Uterus (tissue), 4 donors: ENCODE results near the gene GCHFR. TPM values are rescaled to one million over a fixed set of nuclear protein-coding genes. Genes with fewer than 3 reads are reported as not detected.

Source experiments
- DNase-seq, 2 donors: peaks; one replicate each; pipeline ENCODE4 v3.0.0-alpha.2; 2019 to 2020
- H3K27ac ChIP-seq, 2 donors: fragments of 200-600 bp; sonication (generic); 1 replicate in 1 of 2; 2 replicates in 1 of 2; pipeline ENCODE4 v1.5.1; 2016 to 2018
- H3K27me3 ChIP-seq, 2 donors: fragments of 200-600 bp; sonication (generic); one replicate each; pipeline ENCODE4 v1.5.1; 2018 to 2019; ENCODE audit warnings: control low read depth in 1 of 2
- H3K36me3 ChIP-seq, 2 donors: fragments of 200-600 bp; sonication (generic); one replicate each; pipeline ENCODE4 v1.5.1; 2019; ENCODE audit warnings: control low read depth in 1 of 2
- H3K4me1 ChIP-seq, 2 donors: fragments of 200-600 bp; sonication (generic); one replicate each; pipeline ENCODE4 v1.5.1; 2018 to 2019; ENCODE audit warnings: control low read depth in 1 of 2
- H3K4me3 ChIP-seq, 2 donors: fragments of 200-600 bp; sonication (generic); 1 replicate in 1 of 2; 2 replicates in 1 of 2; pipeline ENCODE4 v1.5.1; 2018 to 2019; ENCODE audit warnings: mild to moderate bottlenecking in 1 of 2
- H3K9me3 ChIP-seq, 2 donors: fragments of 200-600 bp; sonication (generic); one replicate each; pipeline ENCODE4 v1.5.1; 2019; ENCODE audit warnings: control low read depth in 1 of 2
- POLR2A ChIP-seq, 2 donors: fragments of 450-650 bp; IDR thresholded peaks; one replicate each; pipeline ENCODE4 v1.6.1; 2016; ENCODE audit warnings: antibody characterized with exemption in 2 of 2, mild to moderate bottlenecking in 1 of 2, moderate library complexity in 1 of 2
- intact Hi-C: fragments of 100-400 bp; cut with DNase I; formaldehyde crosslinking; loops from one replicate; pipeline ENCODE4 v1.15.1; 2023; ENCODE audit warnings: low total_unique reads
- total RNA-seq, 4 donors: library from RNA; depleted of rRNA in 3 of 4; stranded (reverse); fragments of >200 nt in 3 of 4; gene quantifications; one replicate each; pipeline versions ENCODE4 v1.1.0 to v1.2.4, GENCODE V29; 2014 to 2023
- TF ChIP-seq, protein P1 (sequence below), 4 experiments: fragments of 200-600 bp in 2 of 4; fragments of 450-650 bp in 2 of 4; sonication (generic) in 2 of 4; IDR thresholded peaks; one replicate each; pipeline ENCODE4 v1.5.1; 2016 to 2019; ENCODE audit warnings: antibody characterized with exemption in 4 of 4, mild to moderate bottlenecking in 2 of 4, moderate library complexity in 1 of 4
- donor health status: DM: yes; HTN: yes; CAD: no.

The GCHFR gene
- total RNA-seq, 4 donors from 2014 or later = 6.2 to 113 (median 34.5) TPM

DNA sequence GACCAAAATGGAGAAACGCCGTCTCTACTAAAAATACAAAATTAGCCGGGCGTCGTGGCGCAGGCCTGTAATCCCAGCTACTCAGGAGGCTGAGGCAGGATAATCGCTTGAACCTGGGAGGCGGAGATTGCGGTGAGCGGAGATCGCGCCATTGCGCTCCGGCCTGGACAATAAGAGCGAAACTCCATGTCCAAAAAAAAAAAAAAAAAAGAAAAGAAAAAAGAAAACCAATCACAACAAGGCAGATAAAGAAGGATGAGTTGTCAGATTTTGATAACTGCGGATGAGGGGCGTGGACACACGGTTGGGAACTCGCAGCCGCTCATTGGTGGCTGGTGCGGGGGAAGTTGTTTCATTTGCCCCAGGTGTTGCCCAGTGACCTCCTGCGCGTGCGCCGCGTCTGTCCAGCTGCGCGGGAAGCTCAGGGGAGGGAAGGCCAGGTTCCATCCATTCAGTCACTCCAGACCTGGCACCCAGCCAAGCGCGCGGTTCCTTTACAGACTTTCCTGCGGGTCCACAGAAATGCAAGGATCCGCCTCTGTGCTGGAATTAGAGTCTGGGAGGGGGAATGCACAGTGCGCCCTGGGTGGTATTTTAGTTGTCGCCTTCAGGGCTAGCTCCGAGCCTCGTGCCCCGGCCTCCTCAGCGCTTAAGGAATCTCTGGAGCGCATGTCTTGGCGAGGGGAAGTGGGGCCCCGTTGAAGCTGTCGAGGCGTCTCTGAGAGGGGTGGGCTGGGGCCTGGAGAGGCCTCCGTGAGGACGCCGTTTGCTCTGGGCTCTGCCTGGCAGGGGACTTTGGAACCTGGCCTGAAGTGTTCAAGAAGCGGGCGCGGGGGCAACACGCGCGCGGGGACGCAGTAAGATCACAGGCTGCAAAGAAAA, 708 bp upstream of the GCHFR start:
- intact Hi-C loops = no loop called here
- DNase-seq = peak; percentile 71 to 78
- peak overlapping the region; percentile 43 to 56 for H3K4me3 ChIP-seq
- no peaks in the 10 kb centered on the region for H3K27me3 ChIP-seq
- peak overlapping the region; percentile 67 to 83 for H3K27ac ChIP-seq
- H3K36me3 ChIP-seq = no peaks in the 10 kb centered on the region
- TF ChIP-seq POLR2A (IDR thresholded peaks at IDR 0.05) = no peak
- TF ChIP-seq, protein P1, sequence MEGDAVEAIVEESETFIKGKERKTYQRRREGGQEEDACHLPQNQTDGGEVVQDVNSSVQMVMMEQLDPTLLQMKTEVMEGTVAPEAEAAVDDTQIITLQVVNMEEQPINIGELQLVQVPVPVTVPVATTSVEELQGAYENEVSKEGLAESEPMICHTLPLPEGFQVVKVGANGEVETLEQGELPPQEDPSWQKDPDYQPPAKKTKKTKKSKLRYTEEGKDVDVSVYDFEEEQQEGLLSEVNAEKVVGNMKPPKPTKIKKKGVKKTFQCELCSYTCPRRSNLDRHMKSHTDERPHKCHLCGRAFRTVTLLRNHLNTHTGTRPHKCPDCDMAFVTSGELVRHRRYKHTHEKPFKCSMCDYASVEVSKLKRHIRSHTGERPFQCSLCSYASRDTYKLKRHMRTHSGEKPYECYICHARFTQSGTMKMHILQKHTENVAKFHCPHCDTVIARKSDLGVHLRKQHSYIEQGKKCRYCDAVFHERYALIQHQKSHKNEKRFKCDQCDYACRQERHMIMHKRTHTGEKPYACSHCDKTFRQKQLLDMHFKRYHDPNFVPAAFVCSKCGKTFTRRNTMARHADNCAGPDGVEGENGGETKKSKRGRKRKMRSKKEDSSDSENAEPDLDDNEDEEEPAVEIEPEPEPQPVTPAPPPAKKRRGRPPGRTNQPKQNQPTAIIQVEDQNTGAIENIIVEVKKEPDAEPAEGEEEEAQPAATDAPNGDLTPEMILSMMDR (IDR thresholded peaks at IDR 0.05) = no peak
- peaks cover 0 to 4% of the 10 kb centered on the region in 2 donors for H3K4me1 ChIP-seq
- no peaks in the 10 kb centered on the region for H3K9me3 ChIP-seq

DNA sequence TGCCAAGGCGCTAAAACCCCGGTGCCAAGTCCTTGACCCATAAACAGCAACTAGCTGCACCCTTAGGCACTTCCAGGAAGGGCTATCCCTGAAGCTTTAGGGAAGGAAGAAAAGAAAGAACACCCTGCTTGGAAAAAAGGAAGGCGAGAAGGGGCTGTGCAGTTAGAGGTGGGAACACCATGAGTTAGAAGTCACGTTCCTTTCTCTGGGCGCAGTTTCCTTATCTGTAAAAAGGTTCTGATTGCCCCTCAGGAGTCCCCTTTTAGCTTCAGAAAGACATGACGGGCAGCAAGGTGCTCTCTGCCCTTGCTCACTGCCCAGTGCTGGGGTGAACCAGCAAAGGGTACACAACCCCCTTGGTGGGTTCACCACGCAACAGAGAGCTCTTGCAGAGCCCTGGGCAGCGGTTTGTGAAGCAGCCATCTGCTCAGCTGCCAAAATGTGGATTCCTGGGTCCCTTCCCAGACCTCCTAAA, 798 bp downstream of the GCHFR start:
- Histone ChIP-seq H3K36me3 (no peaks in the 10 kb centered on the region), H3K9me3 (no peaks in the 10 kb centered on the region), H3K4me1 (peaks cover 0 to 4% of the 10 kb centered on the region in 2 donors), H3K4me3 (peak overlapping the region; percentile 43 to 56), H3K27me3 (no peaks in the 10 kb centered on the region), H3K27ac (peak overlapping the region; percentile 67 to 83)
- intact Hi-C loops = no loop called here
- no peak for TF ChIP-seq POLR2A (IDR thresholded peaks at IDR 0.05)
- TF ChIP-seq, protein P1 (IDR thresholded peaks at IDR 0.05) = no peak
- DNase-seq = no peak

DNA sequence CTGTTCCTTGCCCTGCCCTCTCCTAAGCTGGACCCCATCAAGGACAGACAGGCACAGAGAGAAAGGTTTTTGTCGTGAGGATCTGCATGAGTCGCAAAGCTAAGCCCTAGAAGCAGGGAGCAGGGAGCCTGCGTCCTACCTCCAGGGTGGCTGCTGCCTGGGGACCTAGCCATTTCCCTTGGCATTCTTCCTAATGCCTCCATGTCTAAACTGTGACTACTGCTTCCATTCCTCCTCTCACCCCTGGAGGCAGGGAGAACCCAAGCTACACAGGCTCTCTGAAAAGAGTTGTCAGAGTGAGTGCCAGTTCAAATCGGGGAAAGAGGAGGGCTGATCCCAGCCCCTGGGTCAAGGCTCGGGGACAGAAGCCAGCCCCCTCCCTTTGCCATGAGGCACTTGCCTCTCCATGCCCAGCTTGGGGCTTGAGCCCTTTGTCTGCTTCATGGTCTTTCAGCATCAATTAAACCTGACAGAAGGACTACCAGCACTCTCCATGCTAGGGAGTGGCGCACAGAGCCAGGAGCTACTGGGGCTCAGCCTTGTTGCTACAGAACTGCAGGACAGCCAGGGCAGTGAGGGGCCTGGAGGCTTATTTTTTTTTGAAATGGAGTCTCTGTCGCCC, 2.4 kb downstream of the GCHFR start:
- Histone ChIP-seq H3K4me1 (peaks cover 0 to 4% of the 10 kb centered on the region in 2 donors), H3K27me3 (no peaks in the 10 kb centered on the region), H3K36me3 (no peaks in the 10 kb centered on the region), H3K27ac (peak overlapping the region in 1 of 2 donors; percentile 83), H3K4me3 (no peak overlapping the region), H3K9me3 (no peaks in the 10 kb centered on the region)
- DNase-seq = no peak
- TF ChIP-seq, protein P1 (IDR thresholded peaks at IDR 0.05) = no peak
- TF ChIP-seq POLR2A (IDR thresholded peaks at IDR 0.05) = no peak
- intact Hi-C loops = no loop called here

DNA sequence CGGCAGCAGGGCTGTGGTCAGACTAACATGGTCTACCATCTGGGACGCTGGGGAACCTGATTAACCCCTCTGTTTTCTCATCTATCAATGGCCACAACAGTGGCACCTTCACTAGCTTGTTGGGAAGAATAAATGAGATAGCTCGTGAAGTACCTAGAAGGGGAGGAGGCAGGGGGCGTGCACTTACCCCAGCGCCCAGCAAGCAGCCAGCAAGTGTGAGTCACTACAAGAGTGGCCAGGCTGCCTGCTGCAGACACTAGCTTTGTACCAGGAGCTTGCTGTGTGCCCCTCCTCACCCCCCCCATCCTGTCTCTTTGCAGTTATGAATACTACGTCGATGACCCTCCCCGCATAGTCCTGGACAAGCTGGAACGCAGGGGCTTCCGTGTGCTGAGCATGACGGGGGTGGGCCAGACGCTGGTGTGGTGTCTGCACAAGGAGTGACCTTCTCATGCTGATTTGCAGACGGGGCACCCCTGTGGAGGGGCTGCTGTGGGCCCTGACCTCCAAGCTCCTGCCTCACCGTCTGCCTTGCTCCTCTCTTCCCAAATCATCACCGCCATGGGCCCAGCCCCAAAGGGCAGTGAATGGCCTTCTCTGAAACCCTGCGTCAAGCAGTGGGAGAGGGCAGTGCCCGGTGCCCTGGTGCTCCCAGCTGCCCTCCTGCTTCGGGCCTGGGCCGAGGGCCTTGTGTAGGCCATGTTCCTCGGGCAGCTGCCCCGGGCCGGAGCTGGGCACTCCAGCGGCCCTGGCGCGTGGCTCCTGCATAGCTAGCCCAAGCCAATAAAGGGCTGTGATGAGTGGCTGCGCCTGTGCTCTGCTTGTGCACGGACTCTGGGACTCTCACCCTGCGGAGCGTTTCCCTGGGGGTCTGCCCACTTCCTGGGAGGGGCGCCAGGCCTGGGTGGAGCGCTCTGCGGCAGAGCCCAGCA, 3.3 kb downstream of the GCHFR start:
- no peak overlapping the region for H3K4me3 ChIP-seq
- intact Hi-C loops = no loop called here
- peaks cover 0 to 4% of the 10 kb centered on the region in 2 donors for H3K4me1 ChIP-seq
- no peak for DNase-seq
- H3K36me3 ChIP-seq = no peaks in the 10 kb centered on the region
- no peak overlapping the region for H3K27ac ChIP-seq
- no peak for TF ChIP-seq POLR2A (IDR thresholded peaks at IDR 0.05)
- TF ChIP-seq, protein P1 (IDR thresholded peaks at IDR 0.05) = no peak
- no peaks in the 10 kb centered on the region for H3K9me3 ChIP-seq
- no peaks in the 10 kb centered on the region for H3K27me3 ChIP-seq
